ENCODE measurements around the gene TNXB.
A peak's percentile ranks its signal among the peaks of the same experiment; 100 is the strongest.

TNXB gene

GRCh38 chr6:32109114-32109764, at the start of gene TNXB:
TSS of gene TNXB (minus strand) at chr6:32109338. CDS start at chr6:32098198, 11,140 bp downstream.
- Histone ChIP-seq H3K4me1 (ENCODE audit: insufficient read depth, poor library complexity, severe bottlenecking) (peaks cover 28% of the 10 kb centered on the region), H3K27me3 (ENCODE audit: insufficient read depth, poor library complexity, severe bottlenecking) (no peaks in the 10 kb centered on the region), H3K4me3 (ENCODE audit: severe bottlenecking) (no peak within 1 kb of the TSS), H3K36me3 (ENCODE audit: low read depth) (no peaks in the 10 kb centered on the region), H3K27ac (ENCODE audit: poor library complexity, severe bottlenecking) (peak within 1 kb of the TSS; percentile 44), H3K9me3 (ENCODE audit: severe bottlenecking) (no peaks in the 10 kb centered on the region)
- ATAC-seq (ENCODE audit: low read depth): no peak
- DNase-seq (ENCODE audit: low spot score): no peak
- TF ChIP-seq CTCF (IDR thresholded peaks at IDR 0.05; ENCODE audit: poor library complexity, severe bottlenecking): no peak

- ATAC-seq (ENCODE audit: low read depth) (no peak), DNase-seq (ENCODE audit: low spot score) (no peak)
- no peak for TF ChIP-seq CTCF (IDR thresholded peaks at IDR 0.05; ENCODE audit: poor library complexity, severe bottlenecking)
- Histone ChIP-seq H3K4me1 (ENCODE audit: insufficient read depth, poor library complexity, severe bottlenecking) (no peaks in the 10 kb centered on the region), H3K27me3 (ENCODE audit: insufficient read depth, poor library complexity, severe bottlenecking) (no peaks in the 10 kb centered on the region), H3K36me3 (ENCODE audit: low read depth) (peaks cover 46% of the 10 kb centered on the region), H3K4me3 (ENCODE audit: severe bottlenecking) (no peak overlapping the region), H3K27ac (ENCODE audit: poor library complexity, severe bottlenecking) (no peak overlapping the region), H3K9me3 (ENCODE audit: severe bottlenecking) (no peaks in the 10 kb centered on the region)
These were observed 48.9 kb upstream of the TNXB start for GRCh38 chr6:32158052-32158451.

GRCh38 chr6:32156891-32157290, 47.8 kb upstream of the TNXB start:
- Histone ChIP-seq H3K4me3 (ENCODE audit: severe bottlenecking) (no peak overlapping the region), H3K27ac (ENCODE audit: poor library complexity, severe bottlenecking) (no peak overlapping the region), H3K9me3 (ENCODE audit: severe bottlenecking) (no peaks in the 10 kb centered on the region), H3K27me3 (ENCODE audit: insufficient read depth, poor library complexity, severe bottlenecking) (no peaks in the 10 kb centered on the region), H3K36me3 (ENCODE audit: low read depth) (peaks cover 46% of the 10 kb centered on the region), H3K4me1 (ENCODE audit: insufficient read depth, poor library complexity, severe bottlenecking) (peaks cover 6% of the 10 kb centered on the region)
- TF ChIP-seq CTCF (IDR thresholded peaks at IDR 0.05; ENCODE audit: poor library complexity, severe bottlenecking): no peak
- ATAC-seq (ENCODE audit: low read depth): no peak
- DNase-seq (ENCODE audit: low spot score): no peak

GRCh38 chr6:32154514-32155161, 45.5 kb upstream of the TNXB start:
- H3K9me3 ChIP-seq (ENCODE audit: severe bottlenecking): no peaks in the 10 kb centered on the region
- ATAC-seq (ENCODE audit: low read depth): peak; percentile 58
- H3K4me3 ChIP-seq (ENCODE audit: severe bottlenecking): peak overlapping the region; percentile 65
- no peak for DNase-seq (ENCODE audit: low spot score)
- peaks cover 6% of the 10 kb centered on the region for H3K4me1 ChIP-seq (ENCODE audit: insufficient read depth, poor library complexity, severe bottlenecking)
- H3K27ac ChIP-seq (ENCODE audit: poor library complexity, severe bottlenecking): peak overlapping the region; percentile 89
- peaks cover 39% of the 10 kb centered on the region for H3K36me3 ChIP-seq (ENCODE audit: low read depth)
- peak; percentile 72 for TF ChIP-seq CTCF (IDR thresholded peaks at IDR 0.05; ENCODE audit: poor library complexity, severe bottlenecking)
- no peaks in the 10 kb centered on the region for H3K27me3 ChIP-seq (ENCODE audit: insufficient read depth, poor library complexity, severe bottlenecking)
